ENCODE results near the gene TSPAN11.
"Not testable (repeated sequence)": the region's sequence is repeated elsewhere in the genome, so short reads cannot be mapped to it uniquely, and the experiment has no call there.

Gene TSPAN11

DNA sequence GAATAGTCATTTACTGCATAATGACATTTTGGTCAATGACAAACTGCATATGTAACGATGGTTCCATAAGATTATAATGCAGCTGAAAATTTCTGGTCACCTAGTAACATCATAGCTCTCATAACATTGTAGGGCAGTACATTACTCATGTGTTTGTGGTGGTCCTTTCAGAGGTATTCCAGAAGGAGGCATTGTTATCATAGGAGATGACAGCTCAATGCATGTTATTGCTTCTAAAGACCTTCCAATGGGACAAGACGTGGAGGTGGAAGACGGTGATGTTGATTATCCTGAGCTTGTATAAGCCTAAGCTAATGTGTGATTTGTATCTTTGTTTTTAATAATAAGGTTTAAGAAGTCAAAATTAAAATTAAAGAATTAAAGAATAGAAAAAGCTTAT lies 43.8 kb upstream of the TSPAN11 start:
- Histone ChIP-seq H3K27me3 (no peaks in the 10 kb centered on the region), H3K4me1 (peaks cover 0 to 5% (median 0%) of the 10 kb centered on the region in 4 donors), H3K9me3 (peaks cover 0 to 21% (median 13%) of the 10 kb centered on the region in 3 donors), H3K36me3 (no peaks in the 10 kb centered on the region), H3K27ac (no peak overlapping the region), H3K4me3 (no peak overlapping the region)
- no peak for TF ChIP-seq CTCF (IDR thresholded peaks at IDR 0.05)
- DNase-seq, result no peak
- intact Hi-C loops (cut with DNase I; ENCODE audit: low total_unique reads), result no loop called here

DNA sequence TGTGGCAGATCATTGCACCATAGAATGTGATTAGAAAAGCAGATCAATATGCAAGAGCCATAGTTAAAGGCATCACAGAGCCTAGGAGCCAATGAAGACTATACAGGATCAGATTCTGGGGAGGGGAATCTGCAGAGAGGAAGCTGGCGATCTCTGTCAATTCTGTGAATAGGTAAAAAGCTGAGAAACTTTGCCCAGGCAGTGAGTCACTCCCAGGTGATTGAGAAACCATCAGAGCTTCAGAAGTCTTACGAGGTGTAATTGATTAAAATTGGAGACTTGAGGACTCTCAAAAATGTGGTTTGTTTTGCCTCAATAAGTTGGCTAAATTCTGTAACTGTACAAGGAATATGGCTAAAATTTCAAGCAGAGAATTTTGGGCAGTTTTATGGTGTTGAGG lies 41.7 kb upstream of the TSPAN11 start:
- H3K4me1 ChIP-seq, result peaks cover 0 to 5% (median 0%) of the 10 kb centered on the region in 4 donors
- no peak for TF ChIP-seq CTCF (IDR thresholded peaks at IDR 0.05)
- DNase-seq, result no peak
- no peaks in the 10 kb centered on the region for H3K27me3 ChIP-seq
- H3K4me3 ChIP-seq, result no peak overlapping the region
- peaks cover 0 to 39% (median 15%) of the 10 kb centered on the region in 3 donors for H3K9me3 ChIP-seq
- H3K36me3 ChIP-seq, result no peaks in the 10 kb centered on the region
- intact Hi-C loops (cut with DNase I; ENCODE audit: low total_unique reads), result no loop called here
- H3K27ac ChIP-seq, result no peak overlapping the region

DNA sequence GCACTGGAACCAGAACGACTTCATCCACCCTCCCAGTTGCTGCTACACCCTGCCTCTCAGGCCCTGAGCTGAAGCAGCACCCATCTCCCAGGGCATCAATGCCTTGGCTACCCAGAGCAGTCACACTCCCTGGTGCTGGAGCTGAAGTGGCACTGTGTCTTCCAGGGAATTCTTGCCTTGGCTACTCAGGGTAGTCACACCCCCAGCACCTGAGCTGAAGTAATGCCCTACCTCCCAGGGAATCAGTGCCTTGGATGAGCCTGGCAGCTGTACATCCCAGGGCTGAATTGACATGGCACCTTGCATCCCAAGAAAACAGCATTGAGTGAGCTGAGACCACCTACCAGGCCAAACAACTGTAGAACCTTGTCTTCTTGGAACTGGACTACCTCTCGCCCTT lies 41.2 kb upstream of the TSPAN11 start:
- no peaks in the 10 kb centered on the region for H3K27me3 ChIP-seq
- H3K4me3 ChIP-seq, result no peak overlapping the region
- no peak overlapping the region for H3K27ac ChIP-seq
- intact Hi-C loops (cut with DNase I; ENCODE audit: low total_unique reads), result no loop called here
- peaks cover 0 to 39% (median 15%) of the 10 kb centered on the region in 3 donors for H3K9me3 ChIP-seq
- DNase-seq, result no peak
- no peak for TF ChIP-seq CTCF (IDR thresholded peaks at IDR 0.05)
- no peaks in the 10 kb centered on the region for H3K4me1 ChIP-seq
- no peaks in the 10 kb centered on the region for H3K36me3 ChIP-seq

DNA sequence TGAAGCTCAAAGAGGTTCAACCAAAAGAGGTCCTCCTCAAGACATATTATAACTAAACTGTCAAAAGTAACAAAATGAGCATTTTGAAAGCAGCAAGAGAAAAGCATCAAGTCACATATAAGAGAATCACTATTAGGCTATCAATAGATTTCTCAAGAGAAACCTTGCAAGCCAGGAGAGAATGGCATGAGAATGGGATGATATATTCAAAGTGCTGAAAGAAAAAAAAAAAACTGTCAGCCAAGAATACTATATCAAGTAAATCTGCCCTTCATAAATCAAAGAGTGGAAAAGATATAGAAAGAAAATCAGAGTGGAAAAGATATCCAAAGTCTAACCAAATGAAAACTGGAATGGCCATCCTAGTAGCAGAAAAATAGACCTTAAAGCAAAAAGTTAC lies 39.3 kb upstream of the TSPAN11 start:
- no peak for TF ChIP-seq CTCF (IDR thresholded peaks at IDR 0.05)

GRCh38 chr12:30888241-30888640 lies 38.3 kb upstream of the TSPAN11 start:
- no peak for DNase-seq
- no peak for TF ChIP-seq CTCF (IDR thresholded peaks at IDR 0.05)
- peaks cover 0 to 39% (median 15%) of the 10 kb centered on the region in 3 donors for H3K9me3 ChIP-seq
- no peaks in the 10 kb centered on the region for H3K27me3 ChIP-seq
- H3K27ac ChIP-seq, result no peak overlapping the region
- H3K36me3 ChIP-seq, result no peaks in the 10 kb centered on the region
- no peaks in the 10 kb centered on the region for H3K4me1 ChIP-seq
- no peak overlapping the region for H3K4me3 ChIP-seq
- intact Hi-C loops (cut with DNase I; ENCODE audit: low total_unique reads), result no loop called here

More for the DNA sequence above, 39.3 kb upstream of the TSPAN11 start:
- H3K9me3 ChIP-seq, result peaks cover 0 to 39% (median 15%) of the 10 kb centered on the region in 3 donors
- H3K36me3 ChIP-seq, result no peaks in the 10 kb centered on the region
- intact Hi-C loops (cut with DNase I; ENCODE audit: low total_unique reads), result no loop called here
- no peaks in the 10 kb centered on the region for H3K27me3 ChIP-seq
- H3K27ac ChIP-seq, result no peak overlapping the region
- DNase-seq, result no peak
- H3K4me1 ChIP-seq, result no peaks in the 10 kb centered on the region
- H3K4me3 ChIP-seq, result no peak overlapping the region

- H3K4me1 ChIP-seq; H3K27ac ChIP-seq; H3K9me3 ChIP-seq; intact Hi-C loops (cut with DNase I; ENCODE audit: low total_unique reads); H3K36me3 ChIP-seq; DNase-seq; H3K27me3 ChIP-seq; H3K4me3 ChIP-seq: not testable (repeated sequence)
Observed at GRCh38 chr12:30894531-30894930, 32.0 kb upstream of the TSPAN11 start.
